Ectodermal cell (in vitro differentiated cells): ENCODE results near the gene GPHN.
"Not testable (repeated sequence)": the region's sequence is repeated elsewhere in the genome, so short reads cannot be mapped to it uniquely, and the experiment has no call there.

Experiments used
- H3K27ac ChIP-seq: 2 replicates; pipeline ENCODE4 v1.7.0; 2013; ENCODE audit warnings: mild to moderate bottlenecking, low read depth, low read length; ENCODE audit not compliant: insufficient read depth, poor library complexity, severe bottlenecking
- H3K27me3 ChIP-seq: 2 replicates; pipeline ENCODE4 v1.7.0; 2013; ENCODE audit warnings: mild to moderate bottlenecking, low read length; ENCODE audit not compliant: insufficient read depth, control insufficient read depth, poor library complexity, severe bottlenecking
- H3K36me3 ChIP-seq: one replicate; pipeline ENCODE4 v1.7.0; 2013; ENCODE audit warnings: low read length; ENCODE audit not compliant: control insufficient read depth, insufficient read depth
- H3K4me1 ChIP-seq: one replicate; pipeline ENCODE4 v1.7.0; 2013; ENCODE audit warnings: low read length; ENCODE audit not compliant: control insufficient read depth, insufficient read depth
- H3K4me3 ChIP-seq: 2 replicates; pipeline ENCODE4 v1.7.0; 2013; ENCODE audit warnings: low read depth, low read length, control low read depth; ENCODE audit not compliant: insufficient read depth
- H3K9me3 ChIP-seq: 2 replicates; pipeline ENCODE4 v1.7.0; 2013; ENCODE audit warnings: mild to moderate bottlenecking, low read length, moderate library complexity; ENCODE audit not compliant: control insufficient read depth
- WGBS, 2 experiments: methylation state at CpG; one replicate each; pipeline ENCODE4 v1.1.7; 2013; ENCODE audit warnings: missing lambda C conversion rate in 2 of 2; 5-methylcytosine and 5-hydroxymethylcytosine counted together

The GPHN gene

DNA sequence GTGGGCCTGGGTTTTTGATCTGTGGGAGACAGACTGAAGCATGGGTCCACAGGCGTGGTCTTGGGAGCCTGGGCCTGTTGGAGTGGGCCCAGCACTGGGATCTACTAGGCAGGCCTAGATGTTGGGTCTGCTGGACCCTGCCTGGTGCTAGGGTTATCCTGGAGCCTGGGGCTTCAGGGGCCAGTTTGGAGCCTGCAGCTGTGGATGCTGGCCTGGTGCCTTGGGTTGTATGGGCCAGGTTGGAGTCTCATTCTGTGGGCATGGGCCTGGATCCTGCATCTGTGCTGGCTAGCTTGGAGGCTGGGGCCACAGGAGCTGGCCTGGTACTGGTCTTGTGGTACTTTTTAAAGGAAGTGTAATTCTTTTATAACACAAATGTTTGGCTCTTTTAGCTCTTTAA is 68.0 kb downstream of the GPHN start:
- no peaks in the 10 kb centered on the region for H3K27me3 ChIP-seq
- H3K36me3 ChIP-seq = peaks cover 3% of the 10 kb centered on the region
- H3K4me3 ChIP-seq = no peak overlapping the region
- H3K27ac ChIP-seq = no peak overlapping the region
- H3K4me1 ChIP-seq = no peaks in the 10 kb centered on the region
- WGBS, 2 experiments = 93% methylated on average over 1 of the region's 1 CpG
- no peaks in the 10 kb centered on the region for H3K9me3 ChIP-seq

GRCh38 chr14:66587753-66588152 is 79.8 kb downstream of the GPHN start:
- H3K4me1 ChIP-seq, H3K4me3 ChIP-seq, H3K36me3 ChIP-seq, H3K27ac ChIP-seq, H3K27me3 ChIP-seq, H3K9me3 ChIP-seq: not testable (repeated sequence)
- 89 to 93% methylated on average over 6 of the region's 6 CpGs for WGBS, 2 experiments

- H3K36me3 ChIP-seq = no peaks in the 10 kb centered on the region
- 97 to 98% methylated on average over 4 of the region's 4 CpGs for WGBS, 2 experiments
Observed at GRCh38 chr14:66595394-66595793, 87.4 kb downstream of the GPHN start.

GRCh38 chr14:66596241-66596985 is 88.5 kb downstream of the GPHN start:
- no peaks in the 10 kb centered on the region for H3K4me1 ChIP-seq
- no peak overlapping the region for H3K27ac ChIP-seq
- peaks cover 3% of the 10 kb centered on the region for H3K9me3 ChIP-seq
- H3K36me3 ChIP-seq = no peaks in the 10 kb centered on the region
- no peaks in the 10 kb centered on the region for H3K27me3 ChIP-seq
- no peak overlapping the region for H3K4me3 ChIP-seq
- 90 to 92% methylated on average over 9 of the region's 9 CpGs for WGBS, 2 experiments

More at GRCh38 chr14:66595394-66595793, 87.4 kb downstream of the GPHN start:
- peaks cover 3% of the 10 kb centered on the region for H3K9me3 ChIP-seq
- no peak overlapping the region for H3K27ac ChIP-seq
- H3K4me3 ChIP-seq = no peak overlapping the region
- no peaks in the 10 kb centered on the region for H3K27me3 ChIP-seq
- H3K4me1 ChIP-seq = no peaks in the 10 kb centered on the region

GRCh38 chr14:66600416-66600815 is 92.5 kb downstream of the GPHN start:
- Histone ChIP-seq H3K27ac (no peak overlapping the region), H3K27me3 (no peaks in the 10 kb centered on the region), H3K4me3 (no peak overlapping the region), H3K36me3 (no peaks in the 10 kb centered on the region), H3K4me1 (no peaks in the 10 kb centered on the region), H3K9me3 (no peaks in the 10 kb centered on the region)
- 88 to 100% methylated on average over 1 to 2 of the region's 3 CpGs for WGBS, 2 experiments

DNA sequence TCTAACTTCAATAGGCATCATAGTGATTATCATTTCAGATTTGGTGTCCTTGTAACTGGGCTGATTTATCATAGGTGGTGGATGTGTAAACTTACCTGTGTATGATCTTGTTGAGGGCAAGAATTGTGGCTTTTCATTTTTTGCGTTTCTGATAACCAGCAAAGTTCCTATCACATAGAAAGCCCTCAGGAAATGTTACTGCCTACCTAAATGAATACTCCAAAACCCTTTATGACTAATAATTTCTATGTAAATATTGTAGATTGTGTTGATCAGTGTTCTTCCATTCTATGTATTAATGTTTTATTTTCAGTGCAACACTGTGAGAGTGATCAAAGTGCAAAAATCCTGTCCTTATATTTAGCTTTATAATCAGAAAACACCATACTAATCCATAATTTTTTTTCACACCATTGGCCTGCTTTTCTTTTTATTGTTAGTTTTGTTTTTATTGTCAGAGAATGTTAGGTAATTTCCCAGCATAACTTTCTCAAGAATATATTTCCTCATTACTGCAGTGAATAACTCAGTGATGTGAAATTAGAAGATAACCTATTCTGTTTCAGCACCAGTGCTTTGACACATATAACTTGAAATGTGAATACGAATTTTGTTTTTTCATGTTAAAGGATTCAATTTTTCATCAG is 94.1 kb downstream of the GPHN start:
- WGBS, 2 experiments = 71 to 100% methylated on average over 1 of the region's 2 CpGs
- Histone ChIP-seq H3K36me3 (no peaks in the 10 kb centered on the region), H3K9me3 (no peaks in the 10 kb centered on the region), H3K4me1 (no peaks in the 10 kb centered on the region), H3K27ac (no peak overlapping the region), H3K27me3 (no peaks in the 10 kb centered on the region), H3K4me3 (no peak overlapping the region)

DNA sequence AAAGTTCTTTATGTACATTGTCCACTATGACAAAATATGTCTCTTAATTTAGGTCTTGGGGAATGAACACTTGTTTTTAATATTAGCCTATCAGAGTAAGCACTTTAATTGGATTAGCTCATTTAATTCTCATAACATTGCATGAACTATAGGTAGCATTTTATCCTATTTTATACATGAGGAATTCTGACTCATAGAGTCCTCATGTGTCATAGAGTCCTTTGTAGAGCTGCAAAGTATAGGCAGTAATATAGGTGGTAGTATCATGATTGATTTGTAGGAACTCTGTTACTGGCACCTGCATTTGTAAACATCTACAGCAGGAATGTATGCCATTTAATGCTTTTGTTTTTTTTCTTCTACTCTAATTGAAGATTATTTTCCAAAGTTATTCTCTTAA is 96.0 kb downstream of the GPHN start:
- Histone ChIP-seq H3K4me3 (no peak overlapping the region), H3K27ac (no peak overlapping the region), H3K27me3 (no peaks in the 10 kb centered on the region), H3K4me1 (no peaks in the 10 kb centered on the region), H3K9me3 (no peaks in the 10 kb centered on the region), H3K36me3 (no peaks in the 10 kb centered on the region)

DNA sequence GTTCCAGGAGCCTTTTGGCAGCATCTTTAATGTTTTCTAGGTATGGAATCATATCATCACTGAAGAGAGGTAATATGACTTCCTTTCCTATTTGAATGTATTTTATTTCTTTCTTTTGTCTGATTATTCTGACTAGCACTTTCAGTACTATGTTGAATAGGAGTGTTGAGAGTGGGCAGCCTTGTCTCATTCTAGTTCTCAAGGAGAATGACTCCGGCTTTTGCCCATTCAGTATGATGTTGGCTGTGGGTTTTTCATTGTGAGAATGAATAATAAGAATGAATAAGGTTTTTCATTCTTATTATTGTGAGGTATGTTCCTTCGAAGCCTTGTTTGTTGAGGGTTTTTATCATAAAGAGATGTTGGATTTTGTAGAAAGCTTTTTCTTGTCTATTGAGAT is 98.9 kb downstream of the GPHN start:
- Histone ChIP-seq H3K4me1 (no peaks in the 10 kb centered on the region), H3K36me3 (peaks cover 3% of the 10 kb centered on the region), H3K27me3 (no peaks in the 10 kb centered on the region), H3K4me3 (no peak overlapping the region), H3K27ac (no peak overlapping the region), H3K9me3 (no peaks in the 10 kb centered on the region)
- 80 to 89% methylated on average over 2 of the region's 2 CpGs for WGBS, 2 experiments

DNA sequence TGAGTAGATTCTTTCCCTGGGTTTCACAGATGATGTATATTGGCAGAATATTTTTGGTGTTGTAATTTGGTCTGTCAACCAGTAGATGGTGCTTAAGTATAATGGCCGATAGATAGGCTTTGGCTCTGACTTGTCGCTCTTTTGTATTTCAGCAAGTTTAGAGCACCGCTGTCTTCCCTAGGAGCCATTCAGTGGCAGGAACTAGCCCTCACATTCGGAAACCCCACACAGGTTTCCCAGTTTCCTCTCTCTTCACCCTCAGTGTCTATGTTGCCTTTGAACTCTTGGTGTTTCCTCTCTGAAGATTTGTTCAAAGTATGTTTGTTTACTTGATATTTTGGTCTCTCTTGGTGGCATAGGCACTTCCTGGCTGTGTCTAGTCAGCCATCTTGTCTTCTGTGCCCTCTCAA is 102.2 kb downstream of the GPHN start:
- H3K4me1 ChIP-seq = no peaks in the 10 kb centered on the region
- no peak overlapping the region for H3K4me3 ChIP-seq
- H3K36me3 ChIP-seq = peaks cover 3% of the 10 kb centered on the region
- no peaks in the 10 kb centered on the region for H3K27me3 ChIP-seq
- no peak overlapping the region for H3K27ac ChIP-seq
- WGBS, 2 experiments = 77 to 79% methylated on average over 4 of the region's 4 CpGs
- H3K9me3 ChIP-seq = no peaks in the 10 kb centered on the region

GRCh38 chr14:66613344-66613743 is 105.4 kb downstream of the GPHN start:
- no peaks in the 10 kb centered on the region for H3K9me3 ChIP-seq
- no peak overlapping the region for H3K4me3 ChIP-seq
- no peak overlapping the region for H3K27ac ChIP-seq
- no peaks in the 10 kb centered on the region for H3K27me3 ChIP-seq
- H3K4me1 ChIP-seq = no peaks in the 10 kb centered on the region
- peaks cover 3% of the 10 kb centered on the region for H3K36me3 ChIP-seq
- WGBS, 2 experiments = 88 to 97% methylated on average over 2 of the region's 2 CpGs
